ENCODE measurements around the gene FBXL5. TPM values are rescaled to one million over a fixed set of nuclear protein-coding genes. Genes with fewer than 3 reads are reported as not detected.

The FBXL5 gene
- total RNA-seq, 1 donor from 2014 or later: 101 TPM

DNA sequence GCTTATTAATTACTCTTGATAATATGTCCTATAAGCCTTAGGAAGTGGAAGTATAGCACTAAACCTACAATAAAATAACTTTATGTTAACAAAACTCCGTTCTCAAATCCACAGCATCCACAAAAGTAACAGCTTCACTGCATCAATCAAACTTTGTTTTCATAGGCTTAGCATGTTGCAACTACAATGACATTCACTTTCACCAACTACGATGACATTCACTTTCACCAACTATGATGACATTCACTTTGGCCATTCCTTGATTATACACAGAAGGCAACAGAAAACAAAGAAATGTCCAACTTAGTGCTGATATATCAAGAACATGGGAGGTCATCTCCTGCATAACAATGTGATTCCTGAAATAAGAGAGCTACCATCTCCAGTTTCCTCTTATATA, 44.3 kb downstream of the FBXL5 start:
- no peak for ATAC-seq
- intact Hi-C loops (cut with DNase I): no loop called here
- no peaks in the 10 kb centered on the region for H3K27me3 ChIP-seq

DNA sequence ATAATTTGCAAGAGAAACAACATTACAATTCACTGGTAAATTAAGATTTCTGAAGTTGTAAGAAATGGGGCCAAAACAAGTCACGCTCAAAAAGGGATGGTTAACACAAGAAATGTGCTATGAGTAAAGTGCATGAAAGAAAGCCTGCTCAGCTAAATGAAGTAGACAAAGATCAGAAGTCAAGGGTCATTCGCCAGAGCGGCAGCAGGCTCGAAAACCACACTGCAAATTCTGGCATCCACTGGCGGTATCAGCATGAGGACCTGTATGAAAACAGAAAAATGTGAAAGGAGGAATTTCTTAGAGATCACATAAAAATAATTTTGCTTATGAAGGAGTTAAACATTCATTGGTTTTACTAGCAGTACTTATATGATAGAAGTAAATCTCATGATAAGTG, 49.6 kb downstream of the FBXL5 start:
- H3K9me3 ChIP-seq: no peaks in the 10 kb centered on the region
- H3K4me3 ChIP-seq: no peak overlapping the region
- no peak overlapping the region for H3K27ac ChIP-seq
- H3K27me3 ChIP-seq: no peaks in the 10 kb centered on the region
- ATAC-seq (no peak), DNase-seq (no peak)
- TF ChIP-seq, protein P1, sequence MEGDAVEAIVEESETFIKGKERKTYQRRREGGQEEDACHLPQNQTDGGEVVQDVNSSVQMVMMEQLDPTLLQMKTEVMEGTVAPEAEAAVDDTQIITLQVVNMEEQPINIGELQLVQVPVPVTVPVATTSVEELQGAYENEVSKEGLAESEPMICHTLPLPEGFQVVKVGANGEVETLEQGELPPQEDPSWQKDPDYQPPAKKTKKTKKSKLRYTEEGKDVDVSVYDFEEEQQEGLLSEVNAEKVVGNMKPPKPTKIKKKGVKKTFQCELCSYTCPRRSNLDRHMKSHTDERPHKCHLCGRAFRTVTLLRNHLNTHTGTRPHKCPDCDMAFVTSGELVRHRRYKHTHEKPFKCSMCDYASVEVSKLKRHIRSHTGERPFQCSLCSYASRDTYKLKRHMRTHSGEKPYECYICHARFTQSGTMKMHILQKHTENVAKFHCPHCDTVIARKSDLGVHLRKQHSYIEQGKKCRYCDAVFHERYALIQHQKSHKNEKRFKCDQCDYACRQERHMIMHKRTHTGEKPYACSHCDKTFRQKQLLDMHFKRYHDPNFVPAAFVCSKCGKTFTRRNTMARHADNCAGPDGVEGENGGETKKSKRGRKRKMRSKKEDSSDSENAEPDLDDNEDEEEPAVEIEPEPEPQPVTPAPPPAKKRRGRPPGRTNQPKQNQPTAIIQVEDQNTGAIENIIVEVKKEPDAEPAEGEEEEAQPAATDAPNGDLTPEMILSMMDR (IDR thresholded peaks at IDR 0.05): no peak
- H3K4me1 ChIP-seq: no peaks in the 10 kb centered on the region
- intact Hi-C loops (cut with DNase I): no loop called here
- H3K36me3 ChIP-seq: peaks cover 37% of the 10 kb centered on the region

More for the DNA sequence above, 44.3 kb downstream of the FBXL5 start:
- Histone ChIP-seq H3K9me3 (no peaks in the 10 kb centered on the region), H3K36me3 (peaks cover 19% of the 10 kb centered on the region), H3K4me3 (no peak overlapping the region), H3K27ac (no peak overlapping the region), H3K4me1 (no peaks in the 10 kb centered on the region)
- no peak for DNase-seq
- TF ChIP-seq, protein P1 (IDR thresholded peaks at IDR 0.05): no peak

DNA sequence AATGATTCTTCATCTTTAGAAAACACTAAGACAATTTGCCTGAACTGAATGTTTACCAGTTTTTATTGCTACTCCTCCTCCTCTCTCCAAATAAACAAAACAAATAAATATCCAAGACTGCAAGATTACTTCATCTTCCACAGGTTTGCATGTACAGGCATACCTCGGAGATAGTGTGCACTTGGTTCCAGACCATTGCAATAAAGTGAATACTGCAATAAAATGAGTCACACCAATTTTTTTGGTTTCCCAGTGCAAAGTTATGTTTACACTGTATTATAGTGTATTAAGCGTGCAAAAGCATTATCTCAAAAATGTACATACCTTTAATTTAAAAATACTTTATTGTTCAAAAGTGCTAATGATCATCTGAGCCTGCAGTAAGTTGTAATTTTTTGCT, 53.3 kb downstream of the FBXL5 start:
- intact Hi-C loops (cut with DNase I): no loop called here
- ATAC-seq (no peak), DNase-seq (no peak)
- TF ChIP-seq, protein P1 (IDR thresholded peaks at IDR 0.05): no peak
- H3K36me3 ChIP-seq: peaks cover 48% of the 10 kb centered on the region
- H3K4me1 ChIP-seq: no peaks in the 10 kb centered on the region
- no peak overlapping the region for H3K4me3 ChIP-seq
- no peaks in the 10 kb centered on the region for H3K9me3 ChIP-seq
- H3K27me3 ChIP-seq: no peaks in the 10 kb centered on the region
- H3K27ac ChIP-seq: no peak overlapping the region

DNA sequence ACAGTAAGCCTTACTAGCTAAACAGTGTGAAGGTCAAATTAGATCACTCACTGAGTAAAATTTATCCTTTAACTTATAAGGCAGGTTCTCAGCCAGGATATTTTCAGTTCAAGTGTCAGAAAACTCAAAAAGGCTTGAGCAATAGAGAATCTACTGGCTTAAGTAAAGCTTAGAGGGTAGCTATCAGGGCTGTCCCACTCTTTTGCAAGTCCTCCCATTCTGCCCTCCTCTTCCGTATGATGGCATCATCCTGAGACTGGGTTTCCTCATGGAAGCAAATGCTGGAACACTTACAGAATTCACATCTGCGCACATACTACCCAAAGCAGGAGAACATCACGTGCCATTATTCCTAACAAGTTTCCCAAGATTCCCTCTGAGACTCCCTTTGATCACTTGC, 55.0 kb downstream of the FBXL5 start:
- ATAC-seq (no peak), DNase-seq (no peak)
- no peaks in the 10 kb centered on the region for H3K27me3 ChIP-seq
- peaks cover 49% of the 10 kb centered on the region for H3K36me3 ChIP-seq
- intact Hi-C loops (cut with DNase I): no loop called here
- no peak overlapping the region for H3K4me3 ChIP-seq
- H3K4me1 ChIP-seq: no peaks in the 10 kb centered on the region
- H3K9me3 ChIP-seq: no peaks in the 10 kb centered on the region
- TF ChIP-seq, protein P1 (IDR thresholded peaks at IDR 0.05): no peak
- no peak overlapping the region for H3K27ac ChIP-seq

DNA sequence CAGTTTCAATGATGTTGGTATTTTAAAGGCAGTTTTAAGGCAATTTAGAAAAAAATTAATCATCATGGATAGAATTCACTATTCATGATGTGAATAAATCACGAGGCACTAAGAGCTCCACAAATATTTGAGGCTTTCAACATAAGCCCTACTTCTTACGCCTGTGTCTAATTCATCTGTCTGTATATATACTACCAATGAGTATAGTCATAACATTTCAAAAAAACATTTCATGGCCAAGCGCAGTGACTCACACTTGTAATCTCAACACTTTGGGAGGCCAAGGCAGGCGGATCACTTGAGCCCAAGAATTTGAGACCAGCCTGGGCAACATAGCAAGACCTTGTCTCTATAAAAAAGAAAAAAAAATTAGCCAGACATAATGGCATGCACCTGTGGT, 56.5 kb downstream of the FBXL5 start:
- Histone ChIP-seq H3K9me3 (no peaks in the 10 kb centered on the region), H3K27ac (no peak overlapping the region), H3K4me1 (no peaks in the 10 kb centered on the region), H3K27me3 (no peaks in the 10 kb centered on the region), H3K36me3 (peaks cover 41% of the 10 kb centered on the region), H3K4me3 (no peak overlapping the region)
- intact Hi-C loops (cut with DNase I): no loop called here
- DNase-seq (no peak), ATAC-seq (no peak)
- TF ChIP-seq, protein P1 (IDR thresholded peaks at IDR 0.05): no peak

DNA sequence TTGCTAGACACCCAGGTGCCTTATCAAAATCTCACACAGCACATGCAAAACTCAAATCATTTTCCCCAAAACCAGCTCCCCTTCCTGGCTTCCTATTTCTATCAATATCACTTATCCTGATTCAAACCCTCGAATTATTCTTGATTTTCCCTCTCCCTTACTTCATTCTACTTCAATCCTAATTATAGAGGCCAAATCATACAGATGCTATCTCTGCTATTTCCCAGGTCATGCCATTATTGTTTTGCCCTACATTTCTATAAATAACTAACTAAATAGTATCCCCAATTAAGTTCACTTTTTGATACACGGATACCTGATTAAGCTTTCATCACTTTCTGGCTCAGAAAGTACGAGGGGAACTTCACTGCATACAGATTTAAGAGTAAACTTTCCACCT, 62.4 kb downstream of the FBXL5 start:
- Histone ChIP-seq H3K4me1 (no peaks in the 10 kb centered on the region), H3K27ac (no peak overlapping the region), H3K9me3 (no peaks in the 10 kb centered on the region), H3K27me3 (no peaks in the 10 kb centered on the region), H3K4me3 (no peak overlapping the region), H3K36me3 (peaks cover 11% of the 10 kb centered on the region)
- no peak for DNase-seq
- intact Hi-C loops (cut with DNase I): no loop called here
- no peak for ATAC-seq
- TF ChIP-seq, protein P1 (IDR thresholded peaks at IDR 0.05): no peak
